SU-DHL-6 (cell line): ENCODE data around the gene FAM120B.

ENCODE experiments used
- EZH2phosphoT487 ChIP-seq: fragments of 200-600 bp; sonication (generic), shearing (Covaris generic); conservative IDR thresholded peaks from 2 replicates; pipeline ENCODE4 v1.6.1; 2018; ENCODE audit warnings: mild to moderate bottlenecking, antibody characterized with exemption, low read length, moderate library complexity, mixed read lengths
- TF ChIP-seq, protein P1 (sequence below): fragments of 200-600 bp; sonication (generic); IDR thresholded peaks from one replicate; pipeline ENCODE4 v1.5.1; 2017; ENCODE audit warnings: antibody characterized with exemption, mild to moderate bottlenecking, low read length, moderate library complexity; ENCODE audit not compliant: insufficient read depth, poor library complexity, severe bottlenecking

DNA sequence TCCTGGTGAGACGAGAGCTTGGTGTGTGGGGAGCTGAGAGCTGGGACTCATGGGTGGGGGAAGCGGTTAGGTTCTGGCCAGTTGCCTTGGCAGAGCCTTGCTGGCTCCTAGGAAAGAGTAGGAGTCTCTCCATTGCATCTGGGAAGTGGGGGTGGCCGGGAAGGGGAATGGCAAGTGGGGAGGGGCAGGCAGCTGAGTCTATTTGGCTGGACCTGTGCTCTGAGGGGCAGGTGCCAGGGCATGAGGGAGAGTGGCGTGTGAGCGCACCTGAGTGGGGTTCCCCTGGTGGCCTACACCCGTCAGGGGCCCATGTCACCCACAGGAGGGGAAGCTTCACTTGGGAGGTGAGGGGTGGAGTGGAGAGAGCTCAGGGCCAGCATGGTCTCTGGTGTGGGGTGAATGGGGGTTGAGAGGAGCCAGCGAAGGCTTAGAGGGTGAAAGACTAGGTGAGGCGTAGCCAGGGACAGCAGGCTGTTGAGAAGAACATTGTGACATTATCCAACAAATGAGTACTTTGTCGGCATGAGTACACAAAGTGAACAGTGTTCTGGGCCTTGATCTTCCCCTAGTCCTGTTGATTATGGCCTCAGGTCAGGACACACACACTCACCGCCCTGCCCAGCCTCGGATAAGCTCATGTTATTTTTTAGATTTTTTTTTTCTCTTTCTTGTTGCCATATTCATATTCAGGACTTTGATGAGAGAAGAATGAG, 59.8 kb downstream of the FAM120B start:
- TF ChIP-seq, protein P1, sequence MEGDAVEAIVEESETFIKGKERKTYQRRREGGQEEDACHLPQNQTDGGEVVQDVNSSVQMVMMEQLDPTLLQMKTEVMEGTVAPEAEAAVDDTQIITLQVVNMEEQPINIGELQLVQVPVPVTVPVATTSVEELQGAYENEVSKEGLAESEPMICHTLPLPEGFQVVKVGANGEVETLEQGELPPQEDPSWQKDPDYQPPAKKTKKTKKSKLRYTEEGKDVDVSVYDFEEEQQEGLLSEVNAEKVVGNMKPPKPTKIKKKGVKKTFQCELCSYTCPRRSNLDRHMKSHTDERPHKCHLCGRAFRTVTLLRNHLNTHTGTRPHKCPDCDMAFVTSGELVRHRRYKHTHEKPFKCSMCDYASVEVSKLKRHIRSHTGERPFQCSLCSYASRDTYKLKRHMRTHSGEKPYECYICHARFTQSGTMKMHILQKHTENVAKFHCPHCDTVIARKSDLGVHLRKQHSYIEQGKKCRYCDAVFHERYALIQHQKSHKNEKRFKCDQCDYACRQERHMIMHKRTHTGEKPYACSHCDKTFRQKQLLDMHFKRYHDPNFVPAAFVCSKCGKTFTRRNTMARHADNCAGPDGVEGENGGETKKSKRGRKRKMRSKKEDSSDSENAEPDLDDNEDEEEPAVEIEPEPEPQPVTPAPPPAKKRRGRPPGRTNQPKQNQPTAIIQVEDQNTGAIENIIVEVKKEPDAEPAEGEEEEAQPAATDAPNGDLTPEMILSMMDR, result no peak
- no peak for TF ChIP-seq EZH2phosphoT487
